GM12801 (cell line): ENCODE data around the gene CDH18.

Experiments used
- CTCF ChIP-seq: IDR thresholded peaks from one replicate; pipeline ENCODE4 v1.5.1; 2011; ENCODE audit warnings: control low read depth; ENCODE audit not compliant: insufficient read length; ENCODE audit errors: extremely low read depth

CDH18 gene

GRCh38 chr5:19488786-19489185, 499.2 kb downstream of the CDH18 start:
- no peak for TF ChIP-seq CTCF

GRCh38 chr5:19487480-19487879, 500.5 kb downstream of the CDH18 start:
- no peak for TF ChIP-seq CTCF

GRCh38 chr5:19479562-19479961, 508.4 kb downstream of the CDH18 start:
- TF ChIP-seq CTCF: no peak

- TF ChIP-seq CTCF: no peak
These were observed 526.0 kb downstream of the CDH18 start for GRCh38 chr5:19462019-19462418.

- no peak for TF ChIP-seq CTCF
These were observed 563.5 kb downstream of the CDH18 start for GRCh38 chr5:19424506-19424905.
